ENCODE results near the gene C1S.
A peak's percentile ranks its signal among the peaks of the same experiment; 100 is the strongest.

The C1S gene

GRCh38 chr12:7107636-7108002 lies 47.1 kb downstream of the C1S start:
- FAIRE-seq = no peak

DNA sequence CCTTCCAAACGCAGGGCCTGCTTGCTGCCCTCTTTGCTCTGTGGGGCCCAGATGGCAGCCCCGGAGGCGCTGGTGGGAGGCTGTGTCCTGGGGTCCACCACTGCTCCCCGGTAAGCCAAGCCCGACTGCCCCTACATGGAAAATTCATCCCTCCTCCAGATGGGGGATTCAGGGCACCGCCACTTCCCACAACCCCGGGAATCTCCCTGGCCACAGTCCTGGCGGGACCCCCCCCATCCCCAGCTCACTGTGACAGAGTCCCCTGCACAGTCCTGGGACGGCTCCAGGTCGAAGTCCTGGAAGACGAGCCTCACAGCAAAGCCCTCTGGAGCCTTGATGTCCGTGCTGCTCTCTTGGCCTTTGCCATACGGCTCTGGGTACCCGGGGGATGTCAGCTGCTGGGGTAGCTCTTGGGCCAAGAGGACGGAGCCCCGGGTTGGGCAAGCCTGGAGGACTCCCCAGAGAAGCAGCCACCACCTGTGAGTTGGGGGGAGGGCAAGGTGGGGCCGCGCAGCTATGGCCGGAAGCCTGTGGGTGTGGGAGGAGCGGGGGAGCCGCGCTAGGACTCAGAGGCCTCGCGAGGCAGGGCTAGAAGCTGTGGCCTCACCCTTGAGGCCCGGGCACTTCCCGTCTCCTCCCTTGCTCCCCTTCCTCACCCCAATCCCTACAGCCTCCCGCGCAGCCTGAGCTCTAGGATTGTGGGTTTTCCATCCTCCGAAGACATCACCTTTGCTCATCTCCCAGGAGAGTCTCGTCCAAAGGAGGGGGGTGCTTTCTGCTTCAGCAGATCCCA lies 47.7 kb downstream of the C1S start:
- no peak for FAIRE-seq

DNA sequence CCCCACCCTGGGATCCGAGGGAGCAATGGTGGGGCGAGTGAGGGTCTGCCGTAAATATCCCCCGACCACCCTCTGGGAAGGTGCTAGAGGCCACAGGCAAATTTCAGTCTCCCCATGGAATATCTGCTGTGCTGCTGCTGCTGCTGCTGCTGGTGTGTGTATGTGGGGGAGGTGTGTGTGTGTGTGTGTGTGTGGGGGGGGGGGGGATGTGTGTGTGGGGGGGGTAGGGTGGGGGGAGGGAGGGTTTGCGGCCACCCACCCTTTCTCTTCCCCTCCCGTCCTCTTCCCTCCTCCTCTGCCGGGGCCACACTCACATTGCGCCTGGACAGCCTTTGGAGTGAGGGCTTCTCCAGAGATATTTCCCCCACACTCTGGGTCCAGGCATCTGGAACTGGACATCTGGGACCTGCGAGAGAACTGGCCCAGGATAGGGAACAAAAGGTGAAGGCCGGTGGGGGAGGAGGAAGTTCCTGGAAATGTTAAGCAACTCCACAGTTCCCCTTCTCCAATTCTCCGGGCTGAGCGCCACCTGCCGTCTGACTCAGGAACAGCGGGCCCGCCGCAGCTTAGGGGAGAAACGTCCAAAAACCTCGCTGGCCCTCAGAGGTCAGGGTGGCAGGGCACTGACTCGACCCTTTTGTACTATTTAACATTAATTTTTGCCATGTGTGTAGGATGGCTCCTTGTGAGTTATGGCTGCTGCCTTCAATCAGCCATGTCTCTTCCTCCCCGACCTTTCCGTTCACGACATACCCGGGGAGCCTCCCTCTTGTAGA lies 48.5 kb downstream of the C1S start, which contains the start of gene C1RL:
Gene C1RL, minus strand, starts transcription at position 419 of the 776 bp plus-strand sequence. Its CDS starts 34 bp downstream, at position 385.
- no peak for FAIRE-seq

DNA sequence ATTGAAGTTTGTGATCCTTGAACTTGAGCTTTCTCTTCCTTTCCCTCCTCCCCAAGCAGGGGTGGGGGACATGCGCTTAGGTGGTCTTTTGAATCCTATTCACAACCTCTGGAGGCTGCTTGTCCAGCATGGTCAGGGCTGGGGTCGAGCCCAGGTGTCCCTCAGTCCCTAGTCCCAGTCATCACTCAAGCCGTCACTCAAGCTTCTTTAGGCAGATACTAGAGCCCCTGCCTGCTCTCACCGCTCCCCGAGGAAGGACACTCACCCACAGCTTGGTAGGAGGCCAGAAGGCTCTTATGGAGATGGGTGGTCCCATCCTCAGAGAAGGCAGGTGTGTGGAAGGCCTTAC lies 49.0 kb downstream of the C1S start:
- FAIRE-seq = no peak

DNA sequence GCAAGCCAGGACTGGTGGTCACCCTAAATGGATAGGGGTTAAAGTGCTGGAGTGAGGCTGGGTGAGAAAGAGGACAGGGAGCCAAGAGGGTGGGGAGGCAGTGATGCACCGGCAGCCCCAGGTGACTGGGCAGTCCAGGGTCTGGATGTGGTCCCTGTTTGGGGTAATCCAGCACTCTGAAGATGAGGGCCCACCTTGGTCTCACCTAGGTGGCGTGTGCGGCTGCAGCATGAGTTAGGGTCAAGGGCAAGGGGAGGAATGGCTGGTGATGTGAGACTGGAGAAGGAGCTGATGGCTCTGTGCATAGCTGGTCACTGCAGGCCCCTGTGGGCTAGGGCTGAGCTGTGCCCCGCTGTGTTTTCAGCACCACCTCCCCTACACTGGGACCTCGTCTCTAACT lies 50.1 kb downstream of the C1S start:
- FAIRE-seq = no peak

- no peak for FAIRE-seq
Measured at GRCh38 chr12:7112041-7112440, 51.5 kb downstream of the C1S start.

DNA sequence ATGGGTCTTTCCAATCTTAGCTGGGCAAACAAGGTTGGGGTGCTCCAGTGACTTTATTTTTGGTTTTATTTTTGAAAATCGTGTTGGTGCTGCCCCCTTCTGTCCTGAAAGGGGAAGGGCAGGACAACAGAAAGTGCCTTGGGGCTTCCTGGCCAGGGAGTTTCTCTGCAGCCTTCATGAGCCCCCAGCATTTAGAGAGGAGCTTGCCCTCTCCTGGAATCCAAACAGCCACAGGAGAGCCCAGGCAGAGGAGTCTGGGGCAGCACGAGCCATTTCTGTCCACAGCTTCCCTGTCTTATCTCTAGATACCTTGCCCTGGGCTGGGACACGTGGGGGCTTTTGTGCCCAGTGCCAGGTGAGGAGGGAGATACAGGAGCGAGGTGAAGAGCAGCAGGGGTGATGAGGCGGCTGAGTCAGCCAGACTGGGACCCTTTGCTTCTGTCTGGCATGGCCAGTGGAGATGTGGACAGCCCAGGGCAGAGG lies 52.9 kb downstream of the C1S start:
- peak; percentile 17 for FAIRE-seq

- FAIRE-seq = no peak
Measured at GRCh38 chr12:7114008-7114407, 53.5 kb downstream of the C1S start.

- no peak for FAIRE-seq
Measured at GRCh38 chr12:7114851-7115250, 54.3 kb downstream of the C1S start.

- FAIRE-seq = no peak
Measured at GRCh38 chr12:7116196-7116595, 55.7 kb downstream of the C1S start.

DNA sequence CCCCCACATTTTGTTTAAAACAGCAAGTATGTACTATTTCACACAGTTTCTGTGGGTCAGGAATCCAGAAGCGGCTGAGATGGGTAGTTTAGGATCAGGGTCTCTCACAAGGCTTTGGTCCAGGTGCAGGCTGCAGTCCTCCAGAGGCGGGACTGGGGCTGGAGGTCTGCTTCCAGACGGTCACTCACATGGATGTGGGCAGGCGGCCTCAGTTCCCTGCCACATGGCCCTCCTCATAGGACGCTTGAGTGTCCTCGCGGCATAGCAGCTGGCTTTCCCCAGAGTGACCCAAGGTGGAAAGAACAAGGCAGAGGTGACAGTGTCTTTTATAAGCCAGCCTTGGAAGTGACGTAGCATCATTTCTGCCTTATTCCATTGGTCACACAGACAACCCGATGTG lies 56.4 kb downstream of the C1S start:
- no peak for FAIRE-seq

DNA sequence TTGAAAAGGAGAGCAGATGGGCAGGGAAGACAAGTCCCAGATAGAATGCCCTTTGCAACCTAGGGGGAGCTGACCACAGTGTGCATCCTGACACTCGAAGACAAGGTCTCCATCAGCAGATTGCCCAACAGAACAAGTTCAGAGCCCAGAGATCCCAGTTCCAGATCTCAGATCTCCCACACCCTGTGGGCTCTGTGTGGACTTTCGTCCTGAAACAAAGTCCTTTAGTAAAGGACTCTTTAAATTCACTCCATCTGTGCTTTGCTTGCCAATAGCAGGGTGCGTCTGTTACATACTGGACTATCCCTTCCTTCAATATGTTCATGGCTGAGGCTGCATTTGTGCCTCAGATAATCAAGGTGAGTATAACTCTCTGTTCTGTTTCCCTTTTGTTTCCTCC lies 57.2 kb downstream of the C1S start:
- FAIRE-seq = no peak

- no peak for FAIRE-seq
Measured at GRCh38 chr12:7118881-7119280, 58.4 kb downstream of the C1S start.

DNA sequence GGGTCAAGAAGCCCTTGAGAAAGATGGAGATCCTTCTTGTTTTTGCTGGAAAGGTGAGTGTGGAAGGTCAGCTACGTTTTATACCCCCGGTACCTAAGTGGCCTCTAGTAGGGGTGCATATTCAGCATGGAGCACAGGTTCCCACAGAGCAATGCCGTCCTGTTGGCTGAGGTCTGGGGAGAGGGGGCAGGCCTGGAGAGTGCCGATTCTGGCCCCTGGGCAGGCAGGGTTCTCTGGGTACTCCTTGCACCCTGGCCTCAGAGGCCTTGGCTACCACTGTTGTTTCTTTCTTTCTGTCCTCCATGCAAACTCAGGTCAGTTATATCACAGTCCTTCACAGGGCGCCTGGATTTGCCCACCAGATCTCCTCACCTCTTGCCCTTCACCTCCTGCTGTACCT lies 59.6 kb downstream of the C1S start:
- FAIRE-seq = no peak

All from TTC549 (cell line).